Activated gamma-delta T cell treated with Interleukin-2 at 50 U/mL for 16 hours (primary cell): ENCODE results near the gene SUPT3H.
"Not testable (repeated sequence)": the region's sequence is repeated elsewhere in the genome, so short reads cannot be mapped to it uniquely, and the experiment has no call there.

Source experiments
- DNase-seq: peaks from one replicate; pipeline ENCODE4 v3.0.0-alpha.2; 2020

Gene SUPT3H

DNA sequence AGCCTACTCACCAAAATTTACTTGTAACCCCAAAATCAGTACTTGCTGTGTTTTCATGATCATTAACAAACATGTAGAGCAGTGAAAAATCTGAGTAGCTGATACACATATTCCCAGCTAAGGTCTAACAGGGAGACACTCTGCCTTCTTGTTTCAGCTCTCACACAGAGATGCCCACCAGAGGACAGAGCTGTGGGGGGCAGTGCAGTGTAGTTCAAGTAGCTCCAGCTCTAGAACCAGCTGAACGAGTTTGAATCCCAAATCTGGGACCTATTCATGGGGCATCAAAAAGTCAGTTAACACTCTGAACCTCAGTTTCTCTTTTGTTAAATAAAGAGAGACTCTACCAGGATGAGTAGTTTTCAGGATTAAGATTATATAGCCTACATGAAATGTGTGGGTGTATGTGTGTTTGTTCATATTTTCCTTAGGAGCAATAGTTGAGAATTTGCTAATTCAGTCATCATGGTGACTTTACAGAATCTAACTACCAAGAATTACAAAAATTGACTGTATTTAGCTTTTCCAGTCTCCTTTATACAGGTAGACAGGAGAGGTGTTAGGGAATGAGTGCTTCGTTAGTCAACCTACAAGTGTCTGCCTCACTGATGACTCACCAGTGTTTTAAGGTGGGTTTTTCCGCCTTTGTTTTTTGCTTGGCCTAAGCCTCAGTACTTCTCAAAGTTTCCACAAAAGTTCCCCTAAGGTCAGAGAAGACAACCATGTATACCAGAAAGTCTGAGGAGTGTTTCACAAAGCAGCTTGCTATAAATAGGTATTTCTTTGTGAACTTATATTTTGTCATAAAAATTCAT, 213.6 kb downstream of the SUPT3H start:
- DNase-seq, result no peak

- no peak for DNase-seq
Observed at GRCh38 chr6:45160305-45160704, 217.4 kb downstream of the SUPT3H start.

DNA sequence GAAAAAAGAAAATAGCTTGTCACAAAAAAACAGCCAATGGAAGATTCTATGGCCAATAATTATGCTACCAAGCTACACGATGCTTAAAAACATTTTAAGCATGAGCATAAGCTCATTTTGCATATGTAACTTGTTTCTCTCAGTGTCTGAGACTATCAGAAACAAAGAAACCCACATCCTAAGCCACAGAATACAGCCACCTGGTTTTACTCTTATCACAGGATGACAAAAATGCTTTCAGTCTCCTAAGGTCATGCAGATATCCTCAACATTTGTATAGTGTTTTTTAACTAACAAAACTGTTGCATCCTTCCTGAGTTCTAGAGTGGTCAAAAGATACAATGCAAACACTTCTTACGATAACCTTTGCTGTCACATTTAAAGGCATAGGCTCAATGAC, 221.7 kb downstream of the SUPT3H start:
- no peak for DNase-seq

DNA sequence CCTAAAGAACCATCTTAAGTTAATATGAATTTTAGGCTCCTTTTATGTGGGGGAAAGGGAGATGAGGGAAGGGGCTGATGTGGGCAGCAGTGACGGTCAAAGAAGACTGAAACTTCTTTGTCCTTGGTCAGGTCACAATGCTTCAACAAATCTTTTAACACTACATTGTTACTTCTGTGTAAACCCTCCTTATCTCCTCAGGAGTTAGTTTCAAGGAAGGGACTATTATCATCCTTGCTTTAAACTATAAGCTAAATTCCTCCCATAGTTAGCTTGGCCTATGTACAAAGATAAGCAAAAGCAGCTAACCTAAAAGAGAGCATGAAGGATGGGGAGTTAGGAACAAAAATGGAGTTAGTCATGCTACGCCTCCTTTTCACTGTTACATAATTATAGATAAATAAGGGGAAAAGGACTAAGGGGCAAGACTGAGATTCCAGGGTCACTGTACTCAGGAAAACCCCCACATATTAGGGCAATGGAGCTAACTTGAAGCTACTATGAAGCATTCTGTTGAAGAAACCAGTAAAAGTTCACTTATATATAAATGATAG, 222.3 kb downstream of the SUPT3H start:
- no peak for DNase-seq

DNA sequence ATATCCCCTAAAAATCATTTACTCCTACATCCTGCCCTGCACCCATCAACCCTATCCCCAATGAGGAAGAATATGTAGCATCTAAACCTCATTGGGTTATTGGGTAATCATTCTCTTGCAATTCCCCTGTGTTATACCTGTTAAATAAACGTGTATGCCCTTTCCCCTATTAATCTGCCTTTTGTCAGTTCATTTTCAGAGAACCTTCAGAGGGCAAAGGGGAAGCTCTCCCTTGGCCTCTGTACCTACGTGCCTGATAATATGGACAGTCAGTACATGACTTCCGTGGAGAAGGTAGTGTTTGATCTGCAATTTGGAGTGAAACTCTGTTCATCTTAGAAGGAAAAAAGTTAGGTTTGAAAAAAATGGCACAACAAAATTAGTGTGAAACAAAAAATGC, 223.1 kb downstream of the SUPT3H start:
- no peak for DNase-seq

DNA sequence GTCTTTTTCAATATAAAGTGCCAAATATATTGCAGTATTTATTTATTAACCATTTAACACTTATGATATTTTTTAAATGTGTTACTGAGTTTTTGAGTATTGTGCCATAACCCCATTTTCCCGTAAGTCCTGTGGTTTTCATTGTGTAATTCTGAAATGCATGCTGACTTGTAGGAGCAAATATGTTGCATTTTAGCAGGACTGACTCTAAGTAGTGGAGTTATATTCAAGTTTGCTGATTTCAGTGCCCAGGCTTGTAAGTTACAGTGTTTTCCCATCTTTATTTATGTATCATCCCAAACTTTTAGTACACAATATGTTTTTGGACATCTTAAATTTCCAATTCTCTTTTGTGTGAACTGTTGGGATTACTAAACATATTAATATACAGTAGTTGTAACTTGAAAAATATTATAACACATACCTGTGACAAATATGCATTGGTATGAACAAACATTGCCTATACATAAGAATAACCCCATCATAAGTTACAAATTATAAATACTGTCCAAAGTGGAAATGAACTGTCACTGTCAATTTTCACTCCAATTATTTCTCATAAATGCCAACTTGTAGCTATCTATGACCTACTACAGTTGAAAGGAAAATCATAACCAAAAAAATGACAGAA, 228.9 kb downstream of the SUPT3H start:
- no peak for DNase-seq

- no peak for DNase-seq
Observed at GRCh38 chr6:45148278-45148677, 229.5 kb downstream of the SUPT3H start.

- DNase-seq, result not testable (repeated sequence)
Observed at GRCh38 chr6:45145658-45146057, 232.1 kb downstream of the SUPT3H start.

DNA sequence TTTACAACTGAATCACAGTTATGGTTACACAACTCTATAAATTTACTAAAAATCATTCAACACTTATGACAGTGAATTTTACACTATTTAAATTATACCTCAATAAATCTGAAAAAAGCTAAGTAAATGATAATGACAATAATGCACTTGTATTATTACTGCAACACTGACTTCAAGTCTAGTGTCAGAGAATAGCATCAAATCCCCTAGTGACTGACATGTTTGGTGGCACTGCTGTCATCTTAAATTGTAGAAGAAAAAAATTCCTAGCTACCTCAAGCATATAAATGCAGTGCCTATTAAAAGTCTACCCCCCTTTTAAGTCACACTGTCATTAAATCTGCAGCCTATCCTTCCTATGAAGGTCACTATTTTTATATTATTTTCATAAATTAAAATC, 239.0 kb downstream of the SUPT3H start:
- no peak for DNase-seq

- DNase-seq, result no peak
Observed at GRCh38 chr6:45136495-45136894, 241.2 kb downstream of the SUPT3H start.

GRCh38 chr6:45132658-45133294, 245.0 kb downstream of the SUPT3H start:
- DNase-seq, result no peak

DNA sequence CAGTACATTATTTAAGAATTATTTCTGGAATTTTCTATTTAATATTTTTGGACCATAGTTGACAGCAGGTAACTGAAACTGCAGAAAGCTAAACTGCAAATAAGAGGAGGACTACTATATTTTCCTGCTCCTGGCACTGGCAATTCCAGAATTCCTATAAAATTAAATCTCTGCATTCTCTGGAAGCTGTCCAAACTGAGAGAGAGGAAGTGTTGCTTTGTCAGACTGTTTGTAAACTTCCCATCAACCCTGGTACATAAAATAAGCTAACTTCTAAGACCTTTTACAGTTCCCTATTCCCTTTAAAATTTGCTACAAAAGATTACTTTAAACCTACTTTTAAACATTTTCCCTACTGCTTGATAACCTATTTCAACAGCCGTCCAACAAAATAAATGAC, 245.7 kb downstream of the SUPT3H start:
- no peak for DNase-seq

GRCh38 chr6:45129051-45129450, 248.7 kb downstream of the SUPT3H start:
- DNase-seq, result no peak

GRCh38 chr6:45127185-45127584, 250.5 kb downstream of the SUPT3H start:
- no peak for DNase-seq

DNA sequence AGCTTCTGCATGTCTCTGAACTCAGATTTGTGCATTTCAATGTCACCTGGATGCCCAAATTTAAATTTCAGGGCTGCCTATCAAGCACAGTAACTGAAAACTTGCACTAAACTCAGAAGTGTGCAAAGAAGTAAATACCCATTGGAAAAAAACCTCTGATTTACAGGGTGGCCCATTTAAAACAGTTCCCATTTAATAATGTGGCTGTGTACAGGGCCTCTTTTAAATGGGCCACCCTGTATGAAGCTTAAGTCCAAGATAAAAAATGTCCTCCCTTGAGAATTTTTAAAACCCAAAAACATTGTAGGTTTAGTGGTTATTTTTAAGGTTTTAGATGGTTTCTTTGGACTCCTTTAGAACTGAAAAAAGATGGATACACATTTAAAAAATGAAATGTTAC, 251.7 kb downstream of the SUPT3H start:
- DNase-seq, result no peak

- no peak for DNase-seq
Observed at GRCh38 chr6:45123023-45123422, 254.7 kb downstream of the SUPT3H start.

DNA sequence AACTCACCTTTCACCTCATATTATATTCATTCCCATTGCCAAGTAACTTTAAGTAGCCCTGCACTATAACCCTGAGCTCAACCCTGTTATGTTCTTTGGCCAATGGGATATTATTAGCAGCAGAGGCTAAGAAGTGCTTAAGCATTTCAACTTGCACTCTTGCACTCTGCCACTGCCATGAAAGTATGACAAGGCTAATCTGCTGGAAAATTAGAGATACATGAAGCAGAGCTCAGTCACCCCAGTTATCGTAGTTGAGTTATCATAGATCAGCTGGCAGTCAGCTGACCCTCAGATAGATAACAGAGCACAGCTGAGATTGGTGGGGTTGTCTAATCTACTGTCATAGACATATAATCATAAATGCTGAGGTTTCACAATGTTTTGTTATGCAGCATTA, 259.0 kb downstream of the SUPT3H start:
- no peak for DNase-seq

- DNase-seq, result no peak
Observed at GRCh38 chr6:45116714-45117410, 260.9 kb downstream of the SUPT3H start.

DNA sequence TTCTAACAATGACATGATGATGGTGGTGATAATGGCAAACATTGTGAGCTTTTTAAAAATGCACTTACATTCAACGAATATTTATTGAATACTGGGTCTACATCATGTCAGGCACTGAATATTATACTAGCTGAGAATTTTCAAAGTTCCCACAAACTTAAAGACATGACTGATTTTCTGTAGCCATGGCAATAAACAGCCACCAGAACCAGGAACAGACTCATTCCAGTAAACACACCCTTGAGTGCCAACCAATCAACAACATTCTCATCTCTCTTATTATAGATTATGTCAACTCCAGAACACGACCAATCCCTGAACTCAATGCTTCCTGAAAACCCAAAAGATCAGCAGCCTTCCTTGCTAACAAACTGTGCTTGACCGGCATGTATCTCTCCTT, 262.0 kb downstream of the SUPT3H start:
- no peak for DNase-seq

DNA sequence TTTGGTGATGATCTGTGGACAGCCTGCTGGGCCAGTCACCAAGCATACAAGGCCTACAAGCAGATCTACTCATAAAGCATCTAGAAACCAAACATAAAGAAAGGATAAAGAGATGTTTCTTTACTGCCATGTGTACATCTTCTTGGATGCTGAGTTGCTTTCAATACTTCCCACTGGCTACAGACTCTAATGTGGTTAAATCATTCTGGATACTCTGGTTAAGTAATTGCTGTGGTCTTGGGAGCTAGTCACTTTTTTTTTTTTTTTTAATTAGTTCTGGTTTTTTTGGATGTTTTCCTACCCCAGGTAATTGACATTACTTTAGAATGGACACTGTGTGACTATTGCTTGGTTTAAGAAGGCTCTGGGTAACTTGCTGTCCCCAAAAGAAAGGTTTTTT, 265.0 kb downstream of the SUPT3H start:
- DNase-seq, result no peak

GRCh38 chr6:45109551-45109950, 268.2 kb downstream of the SUPT3H start:
- no peak for DNase-seq

- DNase-seq, result no peak
Observed at GRCh38 chr6:45105170-45105820, 272.4 kb downstream of the SUPT3H start.

DNA sequence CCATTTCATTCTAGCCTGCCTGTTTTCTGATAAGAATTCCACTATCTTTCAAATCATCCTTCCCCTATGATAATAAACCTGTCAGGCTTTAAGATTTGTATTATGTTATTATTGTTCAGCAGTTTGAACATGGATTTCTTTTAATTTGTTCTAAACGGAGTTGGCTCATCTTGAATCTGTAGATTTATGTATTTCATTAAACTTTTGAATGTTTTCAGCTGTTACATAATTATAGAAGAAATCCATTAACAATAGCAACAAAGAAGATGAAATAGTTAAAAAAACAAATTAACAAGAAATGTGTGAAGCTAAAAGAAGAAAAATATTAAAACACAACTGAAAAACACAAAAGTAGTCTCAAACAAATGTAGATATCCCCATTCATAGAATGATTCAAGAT, 273.3 kb downstream of the SUPT3H start:
- DNase-seq, result no peak
